SJCRH30 (cell line): ENCODE measurements around the gene PDCD2. TPM values are rescaled to one million over a fixed set of nuclear protein-coding genes. Genes with fewer than 3 reads are reported as not detected.
"Not testable (repeated sequence)": the region's sequence is repeated elsewhere in the genome, so short reads cannot be mapped to it uniquely, and the experiment has no call there.

Source experiments
- DNase-seq, 2 experiments: peaks; one replicate each; pipeline ENCODE4 v3.0.0-alpha.2; 2015 to 2020
- H3K27ac ChIP-seq: fragments of 250-450 bp; sonication (Bioruptor Pico); 2 replicates; pipeline ENCODE4 v1.5.1; 2020; ENCODE audit warnings: mild to moderate bottlenecking, moderate library complexity
- H3K27me3 ChIP-seq: fragments of 250-450 bp; sonication (Bioruptor Pico); 2 replicates; pipeline ENCODE4 v1.5.1; 2020; ENCODE audit warnings: mild to moderate bottlenecking, moderate library complexity
- H3K36me3 ChIP-seq: fragments of 250-450 bp; sonication (Bioruptor Pico); 2 replicates; pipeline ENCODE4 v1.5.1; 2020; ENCODE audit warnings: mild to moderate bottlenecking, moderate library complexity
- H3K4me1 ChIP-seq: fragments of 250-450 bp; sonication (Bioruptor Pico); 2 replicates; pipeline ENCODE4 v1.5.1; 2020; ENCODE audit warnings: mild to moderate bottlenecking, moderate library complexity
- H3K4me3 ChIP-seq: fragments of 250-450 bp; sonication (Bioruptor Pico); 2 replicates; pipeline ENCODE4 v1.5.1; 2020; ENCODE audit warnings: mild to moderate bottlenecking, moderate library complexity
- H3K9me3 ChIP-seq: fragments of 250-450 bp; sonication (Bioruptor Pico); replicated peaks from 2 replicates; pipeline ENCODE4 v1.5.1; 2020; ENCODE audit warnings: mild to moderate bottlenecking, moderate library complexity
- total RNA-seq: library from RNA; depleted of rRNA; stranded (reverse); fragments of >200 nt; shearing (Covaris generic); gene quantifications from 2 replicates; pipeline ENCODE4 v1.2.3, GENCODE V29; 2014; rRNA removed

The PDCD2 gene
- total RNA-seq, 1 experiment from 2014 or later, result 93.1 TPM

DNA sequence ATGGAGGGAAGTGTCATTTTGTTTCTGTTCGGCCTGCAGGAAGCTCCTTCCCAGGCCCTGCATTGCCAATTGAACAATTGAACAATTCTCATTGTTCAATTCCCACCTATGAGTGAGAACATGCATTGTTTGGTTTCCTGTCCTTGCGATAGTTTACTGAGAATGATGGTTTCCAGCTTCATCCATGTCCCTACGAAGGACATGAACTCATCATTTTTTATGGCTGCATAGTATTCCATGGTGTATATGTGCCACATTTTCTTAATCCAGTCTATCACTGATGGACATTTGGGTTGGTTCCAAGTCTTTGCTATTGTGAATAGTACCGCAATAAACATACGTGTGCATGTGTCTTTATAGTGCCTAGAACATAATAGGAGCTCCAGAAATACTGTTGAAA lies 56.4 kb downstream of the PDCD2 start:
- H3K4me1 ChIP-seq, result peaks cover 12% of the 10 kb centered on the region
- not testable (repeated sequence) for H3K9me3 ChIP-seq, H3K27me3 ChIP-seq, H3K27ac ChIP-seq, DNase-seq, H3K4me3 ChIP-seq, H3K36me3 ChIP-seq

DNA sequence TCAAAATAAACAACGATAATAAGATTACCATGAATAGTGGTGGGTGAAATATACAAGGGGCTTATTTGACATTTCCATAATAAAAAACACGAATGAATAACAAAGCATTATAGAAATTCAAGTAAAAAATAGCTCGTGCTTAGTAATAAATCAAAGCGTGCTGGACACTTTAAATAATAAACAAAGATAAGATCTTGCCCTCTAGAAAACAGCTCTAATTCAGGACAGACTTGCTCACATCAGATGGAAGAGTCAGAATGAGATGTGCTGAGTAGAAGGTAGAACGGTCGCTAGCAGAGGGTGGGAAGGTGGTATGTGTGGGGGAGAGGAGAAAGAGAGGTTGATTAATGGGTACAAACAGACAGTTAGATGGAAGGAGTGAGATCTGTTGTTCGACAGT lies 58.6 kb downstream of the PDCD2 start:
- no peaks in the 10 kb centered on the region; the same call in 1 of the 2 replicates for H3K36me3 ChIP-seq
- no peak for DNase-seq
- 0 out of 2 replicates have a peak, but pooled peaks cover 3% of the 10 kb centered on the region for H3K27me3 ChIP-seq
- no peak overlapping the region for H3K27ac ChIP-seq
- no peaks in the 10 kb centered on the region for H3K9me3 ChIP-seq
- no peak overlapping the region for H3K4me3 ChIP-seq
- peaks cover 12% of the 10 kb centered on the region for H3K4me1 ChIP-seq

Other genes starting within 250 kb of the PDCD2 start
- 410 and 446 TPM in 2 replicates for gene PSMB1, start 31.3 kb downstream of the PDCD2 start, total RNA-seq
- 33.5 and 37.1 TPM in 2 replicates for gene TBP, start 30.3 kb downstream of the PDCD2 start, total RNA-seq